ENCODE results near the gene IQCM. TPM values are rescaled to one million over a fixed set of nuclear protein-coding genes. Genes with fewer than 3 reads are reported as not detected.

Gene IQCM
- total and polyA plus RNA-seq, 10 donors: not detected

DNA sequence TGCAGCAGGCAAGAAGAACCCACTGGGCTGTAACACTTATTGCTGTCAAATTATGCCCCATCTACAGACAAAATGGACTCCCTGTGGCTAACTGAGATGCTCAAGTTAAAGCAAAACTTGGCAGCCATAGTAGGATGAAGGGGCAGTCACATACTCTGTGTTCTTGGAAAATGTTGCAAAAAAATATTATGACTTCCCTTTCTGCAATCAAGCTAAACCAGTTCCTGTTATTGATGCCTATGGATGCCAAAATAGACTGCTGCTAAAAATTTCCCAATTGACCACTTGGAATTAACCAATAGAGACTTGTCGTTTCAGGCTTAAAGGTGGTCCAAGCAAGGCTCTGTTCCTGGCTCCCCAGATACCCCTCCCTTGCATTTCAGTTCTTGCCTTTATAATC, 49.5 kb downstream of the IQCM start:
- Histone ChIP-seq H3K36me3 (no peaks in the 10 kb centered on the region), H3K27ac (no peak overlapping the region), H3K4me3 (no peak overlapping the region), H3K4me1 (no peaks in the 10 kb centered on the region), H3K27me3 (replicated peaks in 1 of 7) (no peaks in the 10 kb centered on the region), H3K9me3 (no peaks in the 10 kb centered on the region)
- WGBS, 5 donors: 57 to 69% (median 67%) methylated on average over 1 of the region's 1 CpG
- no peak for TF ChIP-seq POLR2A (IDR thresholded peaks at IDR 0.05)
- TF ChIP-seq POLR2AphosphoS5 (IDR thresholded peaks at IDR 0.05): no peak
- TF ChIP-seq, protein P1, sequence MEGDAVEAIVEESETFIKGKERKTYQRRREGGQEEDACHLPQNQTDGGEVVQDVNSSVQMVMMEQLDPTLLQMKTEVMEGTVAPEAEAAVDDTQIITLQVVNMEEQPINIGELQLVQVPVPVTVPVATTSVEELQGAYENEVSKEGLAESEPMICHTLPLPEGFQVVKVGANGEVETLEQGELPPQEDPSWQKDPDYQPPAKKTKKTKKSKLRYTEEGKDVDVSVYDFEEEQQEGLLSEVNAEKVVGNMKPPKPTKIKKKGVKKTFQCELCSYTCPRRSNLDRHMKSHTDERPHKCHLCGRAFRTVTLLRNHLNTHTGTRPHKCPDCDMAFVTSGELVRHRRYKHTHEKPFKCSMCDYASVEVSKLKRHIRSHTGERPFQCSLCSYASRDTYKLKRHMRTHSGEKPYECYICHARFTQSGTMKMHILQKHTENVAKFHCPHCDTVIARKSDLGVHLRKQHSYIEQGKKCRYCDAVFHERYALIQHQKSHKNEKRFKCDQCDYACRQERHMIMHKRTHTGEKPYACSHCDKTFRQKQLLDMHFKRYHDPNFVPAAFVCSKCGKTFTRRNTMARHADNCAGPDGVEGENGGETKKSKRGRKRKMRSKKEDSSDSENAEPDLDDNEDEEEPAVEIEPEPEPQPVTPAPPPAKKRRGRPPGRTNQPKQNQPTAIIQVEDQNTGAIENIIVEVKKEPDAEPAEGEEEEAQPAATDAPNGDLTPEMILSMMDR (IDR thresholded peaks at IDR 0.05 in 8 of 11, conservative IDR thresholded peaks at IDR 0.05 in 3 of 11): no peak
- no peak for DNase-seq
- intact Hi-C loops (cut with DNase I; ENCODE audit: low total_unique reads): no loop called here

DNA sequence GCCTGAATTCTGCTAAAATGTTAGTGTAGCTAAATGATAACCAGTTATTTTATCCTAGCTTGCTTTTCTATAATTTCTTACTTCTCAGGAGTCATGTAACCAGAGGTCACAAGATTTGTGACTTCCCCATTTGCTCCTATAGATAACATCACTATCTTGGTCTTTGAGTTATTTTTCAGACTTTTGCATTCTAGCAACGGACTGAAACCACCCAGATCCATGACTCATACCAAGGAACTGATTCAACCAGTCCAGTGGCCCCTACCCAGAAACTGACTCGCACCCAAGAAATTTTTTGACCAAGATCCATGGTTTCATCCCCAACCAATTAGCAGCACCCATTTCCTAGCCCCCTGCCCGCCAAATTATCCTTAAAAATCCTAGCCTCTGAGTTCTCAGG, 50.0 kb downstream of the IQCM start:
- no peaks in the 10 kb centered on the region for H3K4me1 ChIP-seq
- 54 to 70% (median 57%) methylated on average over 3 of the region's 3 CpGs for WGBS, 5 donors
- H3K27ac ChIP-seq: no peak overlapping the region
- intact Hi-C loops (cut with DNase I; ENCODE audit: low total_unique reads): no loop called here
- no peak for DNase-seq
- H3K9me3 ChIP-seq: no peaks in the 10 kb centered on the region
- TF ChIP-seq, protein P1 (IDR thresholded peaks at IDR 0.05 in 8 of 11, conservative IDR thresholded peaks at IDR 0.05 in 3 of 11): no peak
- TF ChIP-seq POLR2AphosphoS5 (IDR thresholded peaks at IDR 0.05) (no peak), POLR2A (IDR thresholded peaks at IDR 0.05) (no peak)
- no peaks in the 10 kb centered on the region for H3K27me3 ChIP-seq (replicated peaks in 1 of 7)
- H3K36me3 ChIP-seq: no peaks in the 10 kb centered on the region
- H3K4me3 ChIP-seq: no peak overlapping the region

DNA sequence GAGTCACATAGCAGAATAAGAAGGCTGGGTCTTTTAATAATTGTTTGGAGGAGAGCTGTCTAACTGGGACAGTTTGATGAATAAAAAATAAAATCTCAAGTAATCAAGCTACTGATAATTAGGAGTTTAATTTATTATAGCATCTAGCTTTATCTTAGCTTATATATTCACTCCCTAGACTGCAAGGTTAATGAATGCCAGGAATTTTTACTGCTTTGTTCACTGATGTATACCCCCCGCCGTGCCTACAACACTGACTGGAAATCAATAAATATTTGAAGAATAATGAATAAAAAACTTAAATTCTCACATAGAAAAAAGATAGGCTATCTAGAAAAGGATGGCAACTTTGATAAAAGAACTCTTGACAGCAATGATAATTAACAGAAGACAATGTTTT, 59.7 kb downstream of the IQCM start:
- 78 to 98% (median 90%) methylated on average over 2 of the region's 2 CpGs for WGBS, 5 donors
- Histone ChIP-seq H3K9me3 (no peaks in the 10 kb centered on the region), H3K36me3 (no peaks in the 10 kb centered on the region), H3K27me3 (replicated peaks in 1 of 7) (no peaks in the 10 kb centered on the region), H3K27ac (no peak overlapping the region), H3K4me1 (no peaks in the 10 kb centered on the region), H3K4me3 (no peak overlapping the region)
- TF ChIP-seq POLR2AphosphoS5 (IDR thresholded peaks at IDR 0.05) (no peak), POLR2A (IDR thresholded peaks at IDR 0.05) (no peak)
- TF ChIP-seq, protein P1 (IDR thresholded peaks at IDR 0.05 in 8 of 11, conservative IDR thresholded peaks at IDR 0.05 in 3 of 11): no peak
- no peak for DNase-seq
- intact Hi-C loops (cut with DNase I; ENCODE audit: low total_unique reads): no loop called here

DNA sequence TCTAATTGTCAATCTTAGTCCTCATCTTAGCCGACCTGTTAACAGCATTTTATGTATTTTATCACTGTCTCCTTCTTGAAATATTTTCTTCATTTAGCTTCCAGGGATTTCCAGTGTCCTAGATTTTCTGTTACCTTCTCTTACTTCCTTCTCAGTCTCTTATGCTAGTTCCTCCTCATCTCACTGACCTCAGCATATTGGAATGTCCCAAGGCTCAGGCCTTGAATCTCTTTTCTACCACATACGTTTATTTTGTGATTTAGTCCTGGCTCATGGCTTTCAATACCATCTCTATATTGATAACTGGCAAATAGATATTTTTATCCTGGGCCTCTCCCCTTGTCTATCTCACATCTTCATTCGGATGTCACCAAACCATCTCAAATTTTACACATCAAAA, 61.1 kb downstream of the IQCM start:
- Histone ChIP-seq H3K27me3 (replicated peaks in 1 of 7) (no peaks in the 10 kb centered on the region), H3K27ac (no peak overlapping the region), H3K4me1 (no peaks in the 10 kb centered on the region), H3K9me3 (no peaks in the 10 kb centered on the region), H3K36me3 (no peaks in the 10 kb centered on the region), H3K4me3 (no peak overlapping the region)
- 69 to 77% (median 73%) methylated on average over 3 of the region's 3 CpGs for WGBS, 5 donors
- no peak for DNase-seq
- TF ChIP-seq, protein P1 (IDR thresholded peaks at IDR 0.05 in 8 of 11, conservative IDR thresholded peaks at IDR 0.05 in 3 of 11): no peak
- TF ChIP-seq POLR2AphosphoS5 (IDR thresholded peaks at IDR 0.05): no peak
- no peak for TF ChIP-seq POLR2A (IDR thresholded peaks at IDR 0.05)
- intact Hi-C loops (cut with DNase I; ENCODE audit: low total_unique reads): no loop called here

Data from spleen (tissue), 11 donors.